Measurements from ENCODE around the gene NAT10. TPM values are rescaled to one million over a fixed set of nuclear protein-coding genes. Genes with fewer than 3 reads are reported as not detected.
"Not testable (repeated sequence)": the region's sequence is repeated elsewhere in the genome, so short reads cannot be mapped to it uniquely, and the experiment has no call there.

NAT10 gene
- 92.1 and 95.0 TPM in 2 replicates for total RNA-seq

GRCh38 chr11:34105079-34105956 is at the start of gene NAT10:
Gene NAT10, plus strand, starts transcription at chr11:34105629. Its CDS starts 2,597 bp downstream, at chr11:34108226.
- intact Hi-C loops (cut with micrococcal nuclease) = loop anchor here (1.0 to 10.0 kb wide), 6 partner anchors 19 to 371 kb away; partner anchors contain the start of genes ABTB2, CAPRIN1 and CD59

- intact Hi-C loops (cut with micrococcal nuclease) = no loop called here
Measured at GRCh38 chr11:34056672-34057071, 48.8 kb upstream of the NAT10 start.

GRCh38 chr11:34063061-34063795 is 42.2 kb upstream of the NAT10 start:
- intact Hi-C loops (cut with micrococcal nuclease) = no loop called here

- intact Hi-C loops (cut with micrococcal nuclease) = no loop called here
Measured at GRCh38 chr11:34064291-34064690, 41.1 kb upstream of the NAT10 start.

DNA sequence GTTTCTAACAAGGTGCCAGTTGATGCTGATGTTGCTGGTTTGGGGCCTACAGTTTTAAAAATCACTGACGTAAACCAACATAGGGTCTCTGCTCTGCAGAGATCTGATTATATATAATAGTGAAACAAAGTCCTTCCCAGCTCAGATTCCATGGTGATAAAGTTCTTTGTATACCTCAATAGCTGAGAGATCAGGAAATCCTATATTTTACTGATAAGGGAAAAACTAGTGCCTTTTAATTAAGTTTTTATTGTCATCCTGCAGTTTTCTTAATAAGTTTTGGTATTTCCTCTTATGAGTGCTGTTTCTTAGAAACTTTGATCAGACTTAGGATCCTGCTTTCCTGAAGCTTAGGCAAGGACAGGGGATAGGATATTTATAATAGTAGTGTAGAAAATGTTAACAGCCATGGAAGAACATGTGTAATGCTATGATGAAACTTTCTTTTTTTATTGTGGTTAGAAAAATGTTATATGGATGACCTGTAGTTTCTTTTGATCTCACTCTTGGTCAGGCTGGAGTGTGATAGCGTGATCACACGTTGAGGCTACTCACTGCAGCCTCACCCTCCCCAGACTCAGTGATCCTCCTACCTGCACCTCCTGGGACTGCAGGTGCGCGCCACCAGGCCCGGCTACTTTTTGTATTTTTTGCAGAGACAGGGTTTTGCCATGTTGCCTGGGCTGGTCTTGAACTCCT is 39.8 kb upstream of the NAT10 start:
- intact Hi-C loops (cut with micrococcal nuclease) = no loop called here

GRCh38 chr11:34066766-34067165 is 38.7 kb upstream of the NAT10 start:
- intact Hi-C loops (cut with micrococcal nuclease) = not testable (repeated sequence)

DNA sequence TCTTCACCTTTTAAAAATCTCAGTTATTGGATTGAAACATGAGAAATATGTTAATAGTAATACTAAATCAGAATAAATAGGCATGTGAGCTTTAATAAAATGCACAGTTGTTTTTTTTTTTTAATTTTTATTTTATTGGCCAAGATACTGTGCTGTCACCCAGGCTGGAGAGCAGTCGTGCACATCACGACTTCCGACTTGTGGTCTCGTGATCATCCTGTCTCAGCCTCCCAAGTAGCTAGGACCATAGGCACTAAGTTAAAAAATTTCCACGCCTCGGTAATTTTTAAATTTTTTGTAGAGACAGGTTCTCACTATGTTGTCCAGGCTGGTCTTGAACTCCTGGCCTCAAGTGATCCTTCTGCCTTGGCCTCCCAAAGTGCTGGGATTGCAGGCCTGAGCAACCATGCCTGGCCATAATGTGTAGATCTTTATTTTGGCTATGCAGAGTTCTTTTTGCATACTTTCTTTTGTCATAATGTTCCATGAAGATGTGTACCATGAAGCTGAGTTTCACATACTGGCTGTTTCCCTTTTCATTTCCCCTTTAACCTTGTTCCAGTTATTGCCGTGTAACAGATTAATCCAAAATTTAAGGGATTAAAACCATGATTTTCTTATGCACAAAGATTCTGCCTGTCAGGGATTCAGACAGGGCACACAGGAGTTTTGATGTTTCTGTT is 37.9 kb upstream of the NAT10 start:
- intact Hi-C loops (cut with micrococcal nuclease) = no loop called here

- intact Hi-C loops (cut with micrococcal nuclease) = no loop called here
Measured at GRCh38 chr11:34068111-34068510, 37.3 kb upstream of the NAT10 start.

- intact Hi-C loops (cut with micrococcal nuclease) = loop anchor here (5.0 kb wide), 1 partner anchor 74 kb away; no protein-coding TSS in a partner anchor
Measured at GRCh38 chr11:34071306-34071705, 34.1 kb upstream of the NAT10 start.

- intact Hi-C loops (cut with micrococcal nuclease) = loop anchor here (5.0 kb wide), 1 partner anchor 75 kb away; no protein-coding TSS in a partner anchor
Measured at GRCh38 chr11:34072041-34072440, 33.4 kb upstream of the NAT10 start.

GRCh38 chr11:34072832-34073231 is 32.6 kb upstream of the NAT10 start:
- intact Hi-C loops (cut with micrococcal nuclease) = loop anchor here (5.0 kb wide), 1 partner anchor 76 kb away; no protein-coding TSS in a partner anchor

GRCh38 chr11:34074391-34074790 is 31.0 kb upstream of the NAT10 start:
- intact Hi-C loops (cut with micrococcal nuclease) = loop anchor here (5.0 kb wide), 1 partner anchor 77 kb away; no protein-coding TSS in a partner anchor

- intact Hi-C loops (cut with micrococcal nuclease) = no loop called here
Measured at GRCh38 chr11:34075178-34075820, 30.1 kb upstream of the NAT10 start.

- intact Hi-C loops (cut with micrococcal nuclease) = no loop called here
Measured at GRCh38 chr11:34080609-34081008, 24.8 kb upstream of the NAT10 start.

DNA sequence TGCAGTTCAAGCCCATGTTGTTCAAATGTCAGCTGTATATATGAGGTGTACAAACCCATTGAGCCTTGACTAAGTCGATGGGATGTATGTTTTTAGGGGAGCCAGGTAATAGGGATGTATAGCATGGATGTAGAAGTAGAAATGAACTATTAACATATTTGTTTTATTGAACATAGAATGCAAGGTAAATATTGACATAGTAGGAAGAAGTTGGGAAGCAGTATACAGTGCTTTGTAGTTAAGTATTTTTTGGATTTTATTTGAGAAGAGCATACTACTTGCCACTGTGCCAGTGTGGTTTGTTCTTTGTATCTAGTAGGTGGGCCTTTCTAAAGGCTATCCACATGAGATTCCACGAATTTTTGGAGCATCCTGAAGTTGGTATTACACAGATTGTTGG is 20.8 kb upstream of the NAT10 start:
- intact Hi-C loops (cut with micrococcal nuclease) = no loop called here

DNA sequence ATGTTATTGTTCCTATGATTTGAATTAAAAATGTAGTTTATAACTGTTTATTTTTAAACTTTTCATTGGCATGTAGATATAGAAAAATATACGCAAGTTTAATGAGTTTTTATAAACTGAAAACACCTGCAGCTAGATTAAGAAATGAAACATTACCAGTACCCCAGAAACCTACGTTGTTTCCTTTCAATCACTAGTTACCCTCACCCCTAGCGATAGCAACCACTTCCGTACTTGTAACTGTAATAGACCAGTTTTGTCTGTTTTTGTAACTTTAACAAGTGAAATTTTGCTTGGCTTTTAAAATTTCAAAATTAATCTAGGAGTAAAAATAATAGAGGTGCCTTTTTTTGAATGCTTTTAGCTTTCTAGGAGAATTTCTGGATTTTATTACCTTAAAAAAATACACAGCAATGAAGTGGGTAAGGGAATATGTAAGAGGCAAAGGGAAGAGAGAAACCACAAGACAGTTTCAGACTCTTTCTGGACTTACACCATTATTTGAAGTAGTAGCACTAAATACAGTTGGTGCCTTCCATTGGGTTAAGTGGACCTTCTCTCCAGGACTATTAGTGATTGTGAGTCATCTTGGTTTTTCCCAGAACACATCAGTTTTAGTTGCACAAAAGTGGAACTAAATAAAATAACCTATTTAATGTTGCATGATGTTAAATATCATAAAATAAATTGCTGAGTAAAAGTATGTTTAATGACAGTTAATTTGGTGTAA is 18.7 kb upstream of the NAT10 start:
- intact Hi-C loops (cut with micrococcal nuclease) = loop anchor here (2.0 kb wide), 1 partner anchor 18 kb away; the partner anchor contains the start of gene NAT10

- intact Hi-C loops (cut with micrococcal nuclease) = no loop called here
Measured at GRCh38 chr11:34091825-34092224, 13.6 kb upstream of the NAT10 start.

GRCh38 chr11:34094900-34095299 is 10.5 kb upstream of the NAT10 start:
- intact Hi-C loops (cut with micrococcal nuclease) = not testable (repeated sequence)

DNA sequence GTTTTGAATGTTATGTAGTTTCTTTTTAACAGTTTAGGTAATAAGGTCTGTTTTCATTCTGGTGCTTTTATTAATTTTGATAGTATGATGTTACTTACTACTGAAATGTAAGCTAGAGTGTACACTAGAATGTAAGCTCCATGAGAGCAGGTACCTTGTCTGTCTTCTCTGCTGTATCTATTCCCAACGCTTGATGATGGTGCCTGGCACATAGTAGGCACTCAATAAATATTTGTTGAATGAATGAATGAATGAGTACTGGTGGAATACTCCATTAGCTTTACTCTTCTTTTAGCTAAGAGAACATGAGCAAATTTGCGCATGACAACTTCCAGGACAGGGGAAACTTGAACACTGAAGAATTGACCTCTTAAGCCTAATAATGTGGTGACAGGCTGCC is 6.6 kb upstream of the NAT10 start:
- intact Hi-C loops (cut with micrococcal nuclease) = no loop called here
